NCI-H774 (cell line): ENCODE data around the gene CTBP2.
"Not testable (repeated sequence)": the region's sequence is repeated elsewhere in the genome, so short reads cannot be mapped to it uniquely, and the experiment has no call there.

Source experiments
- DNase-seq: peaks from one replicate; lab custom pipeline; 2025; lab: John Stamatoyannopoulos, UW

The CTBP2 gene

DNA sequence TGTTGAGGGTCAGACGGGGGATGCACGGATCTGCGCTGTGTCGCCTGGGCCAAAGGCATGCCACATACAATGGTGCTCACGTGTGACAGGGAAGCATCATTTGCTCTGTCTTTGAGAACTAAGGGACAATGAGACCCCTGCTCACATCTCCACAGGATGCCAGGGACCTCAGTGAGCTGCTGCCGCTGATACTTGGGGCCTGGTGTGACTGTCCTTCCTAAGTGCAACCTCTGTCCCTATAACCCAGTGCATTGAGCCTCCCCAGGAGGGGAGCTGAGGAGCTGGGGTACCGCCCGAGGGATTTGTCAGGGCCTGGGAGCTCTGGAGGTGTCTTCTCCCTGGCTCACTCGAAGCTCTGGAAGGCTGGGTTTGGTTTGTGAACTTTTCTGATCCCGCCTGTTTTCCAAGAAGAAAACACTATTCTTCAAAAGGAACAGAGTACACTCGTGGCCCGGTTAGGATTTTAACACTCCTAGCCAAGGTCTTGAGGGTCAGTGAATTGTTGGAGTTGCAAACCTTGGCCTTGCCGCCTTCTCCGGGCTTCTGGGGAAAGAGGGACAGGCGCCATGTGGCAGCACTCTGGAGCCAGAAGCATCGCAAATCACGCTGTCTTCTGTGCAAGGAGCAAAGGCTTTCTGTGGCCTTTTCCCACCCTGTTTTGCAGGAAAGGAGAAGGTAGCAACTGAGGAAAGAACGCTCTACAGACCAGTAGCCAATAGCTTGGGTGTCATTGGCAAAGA lies 26.2 kb upstream of the CTBP2 start:
- no peak for DNase-seq

GRCh38 chr10:125179107-125179506 lies 18.7 kb upstream of the CTBP2 start:
- DNase-seq, result not testable (repeated sequence)

GRCh38 chr10:125177641-125178640 lies 17.6 kb upstream of the CTBP2 start:
- DNase-seq, result no peak

GRCh38 chr10:125175807-125176206 lies 15.4 kb upstream of the CTBP2 start:
- DNase-seq, result no peak

- DNase-seq, result no peak
These were observed 14.0 kb upstream of the CTBP2 start for GRCh38 chr10:125174360-125174759.

DNA sequence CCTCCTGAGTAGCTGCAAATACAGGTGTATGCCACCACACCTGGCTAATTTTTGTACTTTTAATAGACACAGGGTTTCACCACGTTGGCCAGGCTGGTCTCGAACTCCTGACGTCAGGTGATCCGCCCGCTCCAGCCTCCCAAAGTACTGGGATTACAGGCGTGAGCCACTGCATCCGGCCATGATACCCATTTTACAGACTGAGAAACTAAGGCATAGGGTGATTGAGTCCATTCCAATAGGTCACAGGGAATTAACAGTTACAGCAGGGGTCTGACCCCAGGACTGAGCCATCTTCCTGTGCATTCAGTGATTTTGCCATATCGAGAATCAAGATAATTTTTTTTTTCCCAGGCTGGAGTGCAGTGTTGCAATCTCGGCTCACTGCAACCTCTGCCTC lies 12.3 kb upstream of the CTBP2 start:
- no peak for DNase-seq

- DNase-seq, result no peak
These were observed 11.3 kb upstream of the CTBP2 start for GRCh38 chr10:125171402-125172306.

- DNase-seq, result no peak
These were observed 9.6 kb upstream of the CTBP2 start for GRCh38 chr10:125169915-125170314.

DNA sequence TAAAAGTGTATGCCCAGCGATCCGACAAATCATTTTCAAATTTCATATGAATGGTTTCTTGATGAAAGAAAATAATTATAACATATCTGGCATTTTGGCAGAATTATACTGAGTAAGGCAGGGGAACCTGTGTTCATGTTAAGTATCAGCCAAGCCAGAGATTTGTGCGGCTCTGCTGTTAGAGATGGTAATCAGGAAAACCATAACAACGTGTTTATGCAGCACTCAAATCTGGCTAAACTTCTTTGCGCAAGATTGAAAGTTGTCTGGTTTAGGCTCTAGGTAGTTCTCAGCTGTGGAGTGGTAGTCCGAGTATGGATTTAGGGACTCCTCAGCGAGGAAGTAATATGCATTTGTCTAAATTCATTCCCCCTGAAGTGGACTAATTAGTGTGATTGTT lies 8.9 kb upstream of the CTBP2 start:
- DNase-seq, result no peak

- DNase-seq, result no peak
These were observed 6.3 kb upstream of the CTBP2 start for GRCh38 chr10:125166658-125167057.

- no peak for DNase-seq
These were observed 5.5 kb upstream of the CTBP2 start for GRCh38 chr10:125165584-125166573.

DNA sequence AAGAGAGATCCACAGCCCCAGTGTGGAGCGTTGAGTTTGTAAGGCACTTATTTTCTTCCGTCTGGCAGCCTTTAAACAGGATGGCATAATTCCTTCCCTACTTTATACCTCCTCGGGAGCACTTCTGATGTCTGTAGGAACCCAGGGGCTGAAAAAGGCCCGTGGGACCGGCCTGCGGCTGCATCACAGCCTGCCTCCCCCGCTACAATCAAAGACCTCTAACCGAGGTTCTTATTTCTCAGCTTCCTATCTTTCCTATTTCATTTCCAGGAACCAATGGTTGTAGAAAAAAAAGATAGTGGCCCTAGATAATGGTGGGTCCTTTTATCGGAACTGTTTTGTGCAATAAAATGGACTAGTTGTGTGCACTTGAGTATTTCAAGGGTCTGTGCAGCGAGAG lies 4.1 kb upstream of the CTBP2 start:
- no peak for DNase-seq

DNA sequence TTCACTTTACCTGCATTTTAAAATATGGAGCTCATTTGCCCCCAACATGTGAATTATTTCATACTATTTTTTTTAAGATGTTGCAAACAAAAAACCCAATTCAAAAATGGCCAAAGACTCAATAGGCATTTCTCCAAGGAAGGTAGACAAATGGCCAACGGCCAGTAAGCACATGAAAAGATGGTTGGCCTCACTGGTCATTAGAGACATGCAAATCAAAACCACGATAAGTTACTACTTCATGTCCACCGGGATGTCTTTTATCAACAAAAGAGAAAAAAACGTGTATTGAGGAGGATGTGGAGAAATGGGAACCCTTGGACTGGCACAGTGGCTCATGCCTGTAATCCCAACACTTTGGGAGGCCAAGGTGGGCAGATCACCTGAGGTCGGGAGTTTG lies 3.4 kb upstream of the CTBP2 start:
- no peak for DNase-seq

GRCh38 chr10:125163312-125163711 lies 2.9 kb upstream of the CTBP2 start:
- DNase-seq, result not testable (repeated sequence)

DNA sequence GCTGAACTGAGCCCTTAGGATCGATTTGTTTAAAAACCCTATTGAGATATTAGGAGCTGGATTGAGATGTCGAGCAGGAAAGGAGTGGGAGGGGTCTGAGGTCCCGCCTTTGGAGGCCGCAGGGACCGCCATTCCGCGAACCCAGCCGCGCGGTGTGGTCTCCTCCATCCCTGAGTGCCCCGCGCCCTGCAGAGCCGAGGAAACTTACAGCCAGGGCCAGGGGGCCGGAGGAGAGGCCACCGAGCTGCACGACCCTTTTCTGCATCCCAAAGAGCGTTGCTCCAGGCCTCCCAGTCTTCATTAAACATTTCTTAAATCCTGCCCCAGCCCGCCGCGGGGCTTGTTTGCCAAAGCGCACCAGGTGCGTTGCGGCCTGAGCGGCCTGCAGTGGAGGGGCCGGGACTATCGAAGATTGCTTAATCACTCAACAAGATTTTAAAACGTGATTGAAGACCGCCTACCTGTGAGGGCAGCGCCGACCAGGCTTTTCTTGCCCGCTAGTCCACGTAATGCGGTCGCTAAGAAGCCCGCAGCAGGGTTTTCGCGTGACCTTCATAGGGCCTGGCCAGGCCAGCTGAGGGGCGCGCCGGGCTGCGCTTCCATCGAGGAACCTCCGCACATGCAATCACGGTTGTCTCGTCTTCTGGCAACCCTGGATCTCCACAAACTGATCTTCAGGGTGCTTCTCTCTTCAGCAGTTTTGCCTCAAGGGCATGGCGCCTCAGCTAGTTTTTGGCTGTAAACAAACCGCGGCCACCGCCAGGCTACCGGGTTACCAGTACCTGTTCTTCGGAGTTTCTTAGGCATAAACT lies 2.0 kb upstream of the CTBP2 start:
- no peak for DNase-seq

- DNase-seq, result no peak
These were observed 1.4 kb upstream of the CTBP2 start for GRCh38 chr10:125161707-125162119.

- DNase-seq, result peak; percentile 34
These were observed 718 bp upstream of the CTBP2 start for GRCh38 chr10:125160856-125161706.

DNA sequence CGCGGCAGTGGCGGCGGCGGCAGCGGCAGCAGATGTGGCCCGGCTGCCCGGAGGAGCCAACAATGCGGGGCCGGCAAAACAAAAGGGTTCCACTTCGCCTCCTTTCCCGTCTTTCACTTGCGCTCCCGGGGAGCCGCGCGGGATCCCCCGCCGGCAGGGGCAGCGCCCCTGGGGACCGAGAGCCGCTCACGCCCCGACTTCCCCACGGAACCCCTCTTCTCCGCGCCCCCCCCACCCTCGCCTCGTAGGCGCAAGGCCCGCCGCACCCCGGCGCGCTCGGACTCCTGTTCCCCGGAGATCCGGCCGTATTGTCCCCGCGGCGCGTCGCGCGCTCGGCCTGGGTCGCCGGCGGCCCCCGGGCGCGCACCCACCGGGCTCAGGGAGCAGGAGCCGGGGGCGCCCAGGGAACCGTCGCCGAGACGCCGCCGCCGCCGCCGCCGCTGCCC lies 854 bp downstream of the CTBP2 start:
- DNase-seq, result no peak
